ENCODE measurements around the gene BICDL1.
A peak's percentile ranks its signal among the peaks of the same experiment; 100 is the strongest.

The BICDL1 gene

DNA sequence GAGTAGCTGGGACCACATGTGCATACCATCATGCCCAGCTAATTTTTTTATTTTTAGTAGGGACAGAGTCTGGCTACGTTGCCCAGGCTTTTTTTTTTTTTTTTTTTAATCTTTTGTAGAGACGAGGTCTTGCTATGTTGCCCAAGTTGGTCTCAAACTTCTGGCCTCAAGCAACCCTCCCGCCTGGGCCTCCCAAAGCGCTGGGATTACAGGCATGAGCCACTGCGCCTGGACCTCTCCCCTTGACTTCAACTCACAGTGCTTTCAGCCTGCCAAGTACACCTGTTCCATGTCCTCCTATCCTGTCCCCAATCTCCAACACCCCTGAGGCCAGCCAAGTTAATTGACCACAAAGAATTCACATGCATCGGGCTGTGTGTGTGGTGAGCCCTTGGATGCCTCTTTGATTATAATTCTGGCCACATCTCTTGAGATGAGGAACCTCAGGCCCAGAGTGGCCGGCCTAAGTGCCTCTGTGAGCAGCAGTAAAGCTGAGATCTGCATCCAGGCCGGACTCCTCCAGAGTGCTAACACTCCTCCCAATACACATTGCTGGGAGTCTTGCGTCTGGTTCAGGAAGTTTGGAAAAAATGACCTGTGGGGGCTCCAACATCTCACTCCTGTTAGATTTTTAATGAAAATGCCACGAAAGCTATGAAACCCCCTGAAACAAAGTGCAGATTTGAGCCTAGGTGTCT lies 120.7 kb downstream of the BICDL1 start:
- no peak for TF ChIP-seq POLR2AphosphoS5 (IDR thresholded peaks at IDR 0.05; ENCODE audit: low read depth)
- TF ChIP-seq, protein P1, sequence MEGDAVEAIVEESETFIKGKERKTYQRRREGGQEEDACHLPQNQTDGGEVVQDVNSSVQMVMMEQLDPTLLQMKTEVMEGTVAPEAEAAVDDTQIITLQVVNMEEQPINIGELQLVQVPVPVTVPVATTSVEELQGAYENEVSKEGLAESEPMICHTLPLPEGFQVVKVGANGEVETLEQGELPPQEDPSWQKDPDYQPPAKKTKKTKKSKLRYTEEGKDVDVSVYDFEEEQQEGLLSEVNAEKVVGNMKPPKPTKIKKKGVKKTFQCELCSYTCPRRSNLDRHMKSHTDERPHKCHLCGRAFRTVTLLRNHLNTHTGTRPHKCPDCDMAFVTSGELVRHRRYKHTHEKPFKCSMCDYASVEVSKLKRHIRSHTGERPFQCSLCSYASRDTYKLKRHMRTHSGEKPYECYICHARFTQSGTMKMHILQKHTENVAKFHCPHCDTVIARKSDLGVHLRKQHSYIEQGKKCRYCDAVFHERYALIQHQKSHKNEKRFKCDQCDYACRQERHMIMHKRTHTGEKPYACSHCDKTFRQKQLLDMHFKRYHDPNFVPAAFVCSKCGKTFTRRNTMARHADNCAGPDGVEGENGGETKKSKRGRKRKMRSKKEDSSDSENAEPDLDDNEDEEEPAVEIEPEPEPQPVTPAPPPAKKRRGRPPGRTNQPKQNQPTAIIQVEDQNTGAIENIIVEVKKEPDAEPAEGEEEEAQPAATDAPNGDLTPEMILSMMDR (IDR thresholded peaks at IDR 0.05; ENCODE audit: insufficient read depth, low read length), result no peak
- TF ChIP-seq, protein P2, sequence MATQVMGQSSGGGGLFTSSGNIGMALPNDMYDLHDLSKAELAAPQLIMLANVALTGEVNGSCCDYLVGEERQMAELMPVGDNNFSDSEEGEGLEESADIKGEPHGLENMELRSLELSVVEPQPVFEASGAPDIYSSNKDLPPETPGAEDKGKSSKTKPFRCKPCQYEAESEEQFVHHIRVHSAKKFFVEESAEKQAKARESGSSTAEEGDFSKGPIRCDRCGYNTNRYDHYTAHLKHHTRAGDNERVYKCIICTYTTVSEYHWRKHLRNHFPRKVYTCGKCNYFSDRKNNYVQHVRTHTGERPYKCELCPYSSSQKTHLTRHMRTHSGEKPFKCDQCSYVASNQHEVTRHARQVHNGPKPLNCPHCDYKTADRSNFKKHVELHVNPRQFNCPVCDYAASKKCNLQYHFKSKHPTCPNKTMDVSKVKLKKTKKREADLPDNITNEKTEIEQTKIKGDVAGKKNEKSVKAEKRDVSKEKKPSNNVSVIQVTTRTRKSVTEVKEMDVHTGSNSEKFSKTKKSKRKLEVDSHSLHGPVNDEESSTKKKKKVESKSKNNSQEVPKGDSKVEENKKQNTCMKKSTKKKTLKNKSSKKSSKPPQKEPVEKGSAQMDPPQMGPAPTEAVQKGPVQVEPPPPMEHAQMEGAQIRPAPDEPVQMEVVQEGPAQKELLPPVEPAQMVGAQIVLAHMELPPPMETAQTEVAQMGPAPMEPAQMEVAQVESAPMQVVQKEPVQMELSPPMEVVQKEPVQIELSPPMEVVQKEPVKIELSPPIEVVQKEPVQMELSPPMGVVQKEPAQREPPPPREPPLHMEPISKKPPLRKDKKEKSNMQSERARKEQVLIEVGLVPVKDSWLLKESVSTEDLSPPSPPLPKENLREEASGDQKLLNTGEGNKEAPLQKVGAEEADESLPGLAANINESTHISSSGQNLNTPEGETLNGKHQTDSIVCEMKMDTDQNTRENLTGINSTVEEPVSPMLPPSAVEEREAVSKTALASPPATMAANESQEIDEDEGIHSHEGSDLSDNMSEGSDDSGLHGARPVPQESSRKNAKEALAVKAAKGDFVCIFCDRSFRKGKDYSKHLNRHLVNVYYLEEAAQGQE (IDR thresholded peaks at IDR 0.05; ENCODE audit: insufficient replicate concordance, low read depth), result no peak
- TF ChIP-seq SPI1 (IDR thresholded peaks at IDR 0.05; ENCODE audit: borderline replicate concordance, low read depth), result no peak
- no peak for TF ChIP-seq GABPA (IDR thresholded peaks at IDR 0.05; ENCODE audit: low read depth)
- Histone ChIP-seq H3K27me3 (ENCODE audit: insufficient read depth, poor library complexity, severe bottlenecking) (no peaks in the 10 kb centered on the region), H3K4me3 (replicated peaks; ENCODE audit: insufficient read depth, low read length) (no peak overlapping the region), H3K27ac (replicated peaks) (no peak overlapping the region)
- no peak for DNase-seq (ENCODE audit: low read depth in 1 of 2, low spot score in 1 of 2)

DNA sequence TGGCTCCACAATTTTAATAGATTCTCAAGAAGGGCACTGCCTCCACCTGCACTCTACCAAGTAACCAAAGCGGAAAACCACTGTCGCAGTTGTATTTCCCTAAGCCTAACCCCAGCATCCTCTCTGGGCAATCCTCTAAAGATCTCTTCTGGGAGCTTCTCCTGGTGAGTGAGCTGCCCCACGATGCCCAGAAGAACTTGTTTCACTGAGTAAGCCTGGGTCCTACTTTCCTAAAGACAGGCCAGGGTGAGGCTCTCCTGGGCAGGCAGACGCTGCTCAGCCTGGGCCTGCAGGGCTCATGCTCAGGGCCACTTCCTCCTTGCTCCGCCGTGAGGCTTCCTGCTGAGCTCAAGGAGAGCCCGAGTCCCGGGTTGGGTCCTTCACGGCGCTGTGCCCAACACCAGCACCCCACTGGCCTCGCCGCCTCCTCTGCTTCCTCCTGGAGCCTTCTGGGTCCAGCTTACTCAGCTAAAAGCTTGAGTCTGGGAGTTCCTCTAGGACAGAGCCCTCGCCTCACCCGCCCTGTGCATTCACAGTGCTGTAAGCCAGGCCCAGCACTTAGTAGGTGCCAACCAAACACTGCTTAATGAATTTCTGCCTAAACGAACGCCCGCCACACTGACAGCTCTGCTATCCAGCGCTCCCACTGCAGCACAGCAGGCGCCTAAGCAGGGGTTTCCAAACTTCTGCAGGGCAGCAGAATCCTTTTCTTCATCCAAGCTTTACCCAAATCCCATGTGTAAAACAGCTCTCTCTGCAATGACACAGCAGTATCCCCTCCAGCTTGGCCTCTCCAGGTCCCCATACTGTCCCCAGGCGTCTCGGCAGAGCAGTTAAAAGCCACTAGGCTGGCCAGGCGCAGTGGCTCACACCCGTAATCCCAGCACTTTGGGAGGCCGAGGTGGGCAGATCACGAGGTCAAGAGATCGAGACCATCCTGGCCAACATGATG lies 121.8 kb downstream of the BICDL1 start:
- peak; percentile 61 to 93 for DNase-seq (ENCODE audit: low read depth in 1 of 2, low spot score in 1 of 2)
- Histone ChIP-seq H3K27me3 (ENCODE audit: insufficient read depth, poor library complexity, severe bottlenecking) (no peaks in the 10 kb centered on the region), H3K27ac (replicated peaks) (peak overlapping the region; percentile 23), H3K4me3 (replicated peaks; ENCODE audit: insufficient read depth, low read length) (no peak overlapping the region)
- TF ChIP-seq POLR2AphosphoS5 (IDR thresholded peaks at IDR 0.05; ENCODE audit: low read depth) (no peak), GABPA (IDR thresholded peaks at IDR 0.05; ENCODE audit: low read depth) (no peak), SPI1 (IDR thresholded peaks at IDR 0.05; ENCODE audit: borderline replicate concordance, low read depth) (peak; percentile 90)
- TF ChIP-seq, protein P2 (IDR thresholded peaks at IDR 0.05; ENCODE audit: insufficient replicate concordance, low read depth), result peak; percentile 53
- TF ChIP-seq, protein P1 (IDR thresholded peaks at IDR 0.05; ENCODE audit: insufficient read depth, low read length), result no peak

DNA sequence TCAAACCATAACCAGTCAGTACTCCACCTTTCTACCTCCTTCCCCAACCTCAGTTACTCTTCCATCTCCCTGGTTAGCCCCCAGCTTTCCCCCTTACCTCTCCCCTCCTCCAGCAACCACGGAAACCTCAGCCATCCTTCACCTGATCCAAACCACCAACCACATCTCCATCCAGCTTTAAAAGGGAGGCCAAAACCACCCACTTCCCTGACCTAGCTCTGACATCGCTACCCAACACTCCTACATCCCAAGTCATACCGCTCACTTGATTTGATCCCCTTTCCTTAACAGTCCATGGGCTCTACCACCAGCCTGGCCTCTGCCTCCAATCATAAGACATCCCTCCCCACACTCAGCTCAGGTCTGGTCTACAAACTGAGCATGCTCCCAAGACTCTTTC lies 126.0 kb downstream of the BICDL1 start:
- TF ChIP-seq, protein P1 (IDR thresholded peaks at IDR 0.05; ENCODE audit: insufficient read depth, low read length), result no peak
- H3K4me3 ChIP-seq (replicated peaks; ENCODE audit: insufficient read depth, low read length), result no peak overlapping the region
- no peak for DNase-seq (ENCODE audit: low read depth in 1 of 2, low spot score in 1 of 2)
- no peaks in the 10 kb centered on the region for H3K27me3 ChIP-seq (ENCODE audit: insufficient read depth, poor library complexity, severe bottlenecking)
- no peak overlapping the region for H3K27ac ChIP-seq (replicated peaks)
